22Rv1 (cell line): Measurements from ENCODE around the gene CRY1.

Source experiments
- CTCF ChIP-seq: fragments of 450-650 bp; IDR thresholded peaks from 2 replicates; pipeline ENCODE4 v1.5.1; 2017; ENCODE audit warnings: mild to moderate bottlenecking
- ZFX ChIP-seq: fragments of 450-650 bp; IDR thresholded peaks from 2 replicates; pipeline ENCODE4 v1.6.1; 2017; ENCODE audit warnings: antibody characterized with exemption, borderline replicate concordance

- no peak for TF ChIP-seq CTCF
- no peak for TF ChIP-seq ZFX
Observed at GRCh38 chr12:106953352-106954250, 139.7 kb downstream of the CRY1 start.
